Measurements from ENCODE around the gene CCDC187. TPM values are rescaled to one million over a fixed set of nuclear protein-coding genes. Genes with fewer than 3 reads are reported as not detected.

The CCDC187 gene
- total and polyA plus RNA-seq, 2 donors, result 0.23 to 0.24 TPM

- Histone ChIP-seq H3K27ac (ENCODE audit: low read depth in 1 of 2, low read length in 1 of 2) (no peak overlapping the region), H3K4me3 (ENCODE audit: low read length in 2 of 2) (no peak overlapping the region), H3K36me3 (ENCODE audit: control insufficient read depth in 2 of 2, insufficient read depth in 2 of 2, low read length in 1 of 2) (no peaks in the 10 kb centered on the region), H3K27me3 (ENCODE audit: control insufficient read depth in 2 of 2, insufficient read depth in 1 of 2, low read length in 1 of 2) (no peaks in the 10 kb centered on the region), H3K4me1 (ENCODE audit: control insufficient read depth in 2 of 2, insufficient read depth in 2 of 2, low read length in 2 of 2) (no peaks in the 10 kb centered on the region), H3K9me3 (ENCODE audit: control insufficient read depth in 2 of 2, insufficient read depth in 1 of 2, low read length in 1 of 2) (no peaks in the 10 kb centered on the region)
- DNase-seq (ENCODE audit: low read depth in 6 of 9, low spot score in 9 of 9), result no peak
- 23% methylated on average over 7 of the region's 7 CpGs for WGBS
These were observed 4.4 kb downstream of the CCDC187 start for GRCh38 chr9:136299541-136299940.

DNA sequence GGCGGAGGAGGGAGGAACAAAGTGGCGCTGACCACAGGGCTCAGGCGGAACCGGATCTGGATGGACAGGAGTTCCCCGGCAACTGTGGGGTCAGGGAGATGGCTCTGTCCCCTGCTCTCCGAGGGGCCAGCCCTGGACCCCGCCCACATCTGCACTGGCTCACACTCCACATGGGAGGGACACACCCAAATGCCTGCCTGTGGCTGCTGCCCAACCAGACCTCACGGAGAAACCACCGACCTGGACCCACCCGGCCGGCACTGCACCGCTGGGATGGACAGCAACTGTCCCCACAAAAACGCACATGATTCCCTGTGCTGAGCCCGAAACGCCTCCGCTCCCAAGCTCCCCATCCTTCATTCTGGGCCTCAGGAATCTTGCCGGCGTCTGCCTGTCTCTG, 4.8 kb downstream of the CCDC187 start:
- no peaks in the 10 kb centered on the region for H3K4me1 ChIP-seq (ENCODE audit: control insufficient read depth in 2 of 2, insufficient read depth in 2 of 2, low read length in 2 of 2)
- no peak overlapping the region for H3K27ac ChIP-seq (ENCODE audit: low read depth in 1 of 2, low read length in 1 of 2)
- H3K27me3 ChIP-seq (ENCODE audit: control insufficient read depth in 2 of 2, insufficient read depth in 1 of 2, low read length in 1 of 2), result no peaks in the 10 kb centered on the region
- no peak for DNase-seq (ENCODE audit: low read depth in 6 of 9, low spot score in 9 of 9)
- H3K36me3 ChIP-seq (ENCODE audit: control insufficient read depth in 2 of 2, insufficient read depth in 2 of 2, low read length in 1 of 2), result no peaks in the 10 kb centered on the region
- H3K9me3 ChIP-seq (ENCODE audit: control insufficient read depth in 2 of 2, insufficient read depth in 1 of 2, low read length in 1 of 2), result no peaks in the 10 kb centered on the region
- H3K4me3 ChIP-seq (ENCODE audit: low read length in 2 of 2), result no peak overlapping the region
- 89% methylated on average over 18 of the region's 18 CpGs for whole genome bisulfite sequencing

DNA sequence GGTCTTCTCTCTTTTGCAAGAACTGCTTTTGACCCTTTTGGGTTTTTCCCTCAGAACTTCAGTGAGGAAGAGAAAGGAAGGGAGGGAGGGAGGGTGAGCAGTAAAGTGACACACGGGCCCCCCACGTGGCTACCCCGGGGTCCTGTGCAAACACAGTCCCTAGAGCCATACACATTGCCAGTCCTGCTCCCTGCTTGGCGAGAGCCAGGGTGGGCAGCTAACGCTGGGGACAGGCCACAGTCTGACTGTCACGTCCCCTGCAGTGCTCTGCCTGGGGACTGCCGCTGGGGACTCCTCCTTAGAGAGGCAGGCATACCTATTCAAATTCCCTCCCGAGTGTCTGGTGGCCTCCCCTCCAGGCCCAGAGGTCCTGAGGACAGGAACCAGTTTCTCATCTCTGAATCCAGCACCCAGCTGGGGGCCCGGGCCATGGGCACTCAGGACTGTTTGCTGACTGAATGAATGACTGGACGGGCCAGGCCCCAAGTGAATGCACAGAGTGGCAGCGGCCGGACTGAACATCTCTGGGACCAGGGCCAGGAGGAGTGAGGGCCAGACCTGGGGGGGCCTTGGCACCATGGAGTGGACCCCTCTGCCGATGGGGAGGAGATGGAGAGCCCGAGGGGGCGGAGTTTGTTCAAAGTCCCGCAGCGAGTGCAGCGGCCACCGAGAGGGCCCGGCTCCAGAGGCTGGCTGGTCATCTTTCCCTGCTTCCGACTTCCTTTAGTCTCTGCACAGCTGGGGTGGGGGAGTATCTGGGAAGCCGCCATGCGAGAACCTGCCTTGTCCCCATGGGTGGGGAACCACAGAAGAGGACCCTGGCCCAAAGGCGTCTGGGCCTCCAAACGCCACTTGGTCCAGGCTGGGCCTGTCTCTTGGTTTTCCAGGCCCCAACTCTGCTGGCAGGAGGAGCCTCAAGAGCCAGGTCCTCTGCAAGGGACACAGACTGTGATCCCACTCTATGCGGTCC, 5.8 kb downstream of the CCDC187 start:
- WGBS, result 94% methylated on average over 26 of the region's 26 CpGs
- no peaks in the 10 kb centered on the region for H3K36me3 ChIP-seq (ENCODE audit: control insufficient read depth in 2 of 2, insufficient read depth in 2 of 2, low read length in 1 of 2)
- H3K4me1 ChIP-seq (ENCODE audit: control insufficient read depth in 2 of 2, insufficient read depth in 2 of 2, low read length in 2 of 2), result no peaks in the 10 kb centered on the region
- H3K4me3 ChIP-seq (ENCODE audit: low read length in 2 of 2), result no peak overlapping the region
- DNase-seq (ENCODE audit: low read depth in 6 of 9, low spot score in 9 of 9), result no peak
- H3K27me3 ChIP-seq (ENCODE audit: control insufficient read depth in 2 of 2, insufficient read depth in 1 of 2, low read length in 1 of 2), result no peaks in the 10 kb centered on the region
- no peaks in the 10 kb centered on the region for H3K9me3 ChIP-seq (ENCODE audit: control insufficient read depth in 2 of 2, insufficient read depth in 1 of 2, low read length in 1 of 2)
- H3K27ac ChIP-seq (ENCODE audit: low read depth in 1 of 2, low read length in 1 of 2), result no peak overlapping the region

- Histone ChIP-seq H3K9me3 (ENCODE audit: control insufficient read depth in 2 of 2, insufficient read depth in 1 of 2, low read length in 1 of 2) (no peaks in the 10 kb centered on the region), H3K4me1 (ENCODE audit: control insufficient read depth in 2 of 2, insufficient read depth in 2 of 2, low read length in 2 of 2) (no peaks in the 10 kb centered on the region), H3K4me3 (ENCODE audit: low read length in 2 of 2) (no peak overlapping the region), H3K36me3 (ENCODE audit: control insufficient read depth in 2 of 2, insufficient read depth in 2 of 2, low read length in 1 of 2) (no peaks in the 10 kb centered on the region), H3K27ac (ENCODE audit: low read depth in 1 of 2, low read length in 1 of 2) (no peak overlapping the region), H3K27me3 (ENCODE audit: control insufficient read depth in 2 of 2, insufficient read depth in 1 of 2, low read length in 1 of 2) (no peaks in the 10 kb centered on the region)
- no peak for DNase-seq (ENCODE audit: low read depth in 6 of 9, low spot score in 9 of 9)
- 85% methylated on average over 25 of the region's 25 CpGs for WGBS
These were observed 6.7 kb downstream of the CCDC187 start for GRCh38 chr9:136297016-136297691.

DNA sequence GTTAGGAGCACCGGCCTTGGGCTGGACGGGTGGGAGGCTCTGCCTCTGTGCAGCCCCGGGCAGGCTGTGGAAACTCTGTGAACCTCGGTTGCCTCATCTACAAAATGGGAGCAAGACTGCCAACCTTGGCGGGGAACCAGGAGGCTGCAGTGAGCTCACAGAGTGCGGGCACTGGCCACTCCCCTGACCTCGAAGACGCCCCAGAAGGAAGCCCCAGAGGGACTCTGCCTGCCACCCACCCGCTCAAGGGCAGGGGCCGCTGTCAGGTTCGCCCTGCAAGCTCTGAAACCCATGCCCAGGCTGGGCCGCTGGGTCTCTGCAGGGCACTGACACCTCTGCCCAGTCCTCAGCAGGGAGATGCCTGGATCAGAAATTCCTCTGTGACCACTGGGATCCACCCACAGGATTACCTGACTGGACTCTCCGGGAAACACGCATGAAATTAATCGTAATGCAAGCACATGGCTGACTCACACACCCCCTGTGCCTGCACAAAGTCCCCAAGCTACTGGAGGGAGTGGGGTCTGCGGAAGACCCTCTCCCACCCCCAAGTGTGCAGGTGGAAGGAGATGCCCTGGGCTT, 7.4 kb downstream of the CCDC187 start:
- H3K36me3 ChIP-seq (ENCODE audit: control insufficient read depth in 2 of 2, insufficient read depth in 2 of 2, low read length in 1 of 2), result no peaks in the 10 kb centered on the region
- DNase-seq (ENCODE audit: low read depth in 6 of 9, low spot score in 9 of 9), result no peak
- no peaks in the 10 kb centered on the region for H3K27me3 ChIP-seq (ENCODE audit: control insufficient read depth in 2 of 2, insufficient read depth in 1 of 2, low read length in 1 of 2)
- no peaks in the 10 kb centered on the region for H3K4me1 ChIP-seq (ENCODE audit: control insufficient read depth in 2 of 2, insufficient read depth in 2 of 2, low read length in 2 of 2)
- H3K27ac ChIP-seq (ENCODE audit: low read depth in 1 of 2, low read length in 1 of 2), result no peak overlapping the region
- WGBS, result 94% methylated on average over 16 of the region's 16 CpGs
- no peaks in the 10 kb centered on the region for H3K9me3 ChIP-seq (ENCODE audit: control insufficient read depth in 2 of 2, insufficient read depth in 1 of 2, low read length in 1 of 2)
- H3K4me3 ChIP-seq (ENCODE audit: low read length in 2 of 2), result no peak overlapping the region

- WGBS, result 85% methylated on average over 37 of the region's 37 CpGs
- H3K4me3 ChIP-seq (ENCODE audit: low read length in 2 of 2), result no peak overlapping the region
- no peak overlapping the region for H3K27ac ChIP-seq (ENCODE audit: low read depth in 1 of 2, low read length in 1 of 2)
- no peak for DNase-seq (ENCODE audit: low read depth in 6 of 9, low spot score in 9 of 9)
- no peaks in the 10 kb centered on the region for H3K4me1 ChIP-seq (ENCODE audit: control insufficient read depth in 2 of 2, insufficient read depth in 2 of 2, low read length in 2 of 2)
- no peaks in the 10 kb centered on the region for H3K9me3 ChIP-seq (ENCODE audit: control insufficient read depth in 2 of 2, insufficient read depth in 1 of 2, low read length in 1 of 2)
- H3K27me3 ChIP-seq (ENCODE audit: control insufficient read depth in 2 of 2, insufficient read depth in 1 of 2, low read length in 1 of 2), result no peaks in the 10 kb centered on the region
- H3K36me3 ChIP-seq (ENCODE audit: control insufficient read depth in 2 of 2, insufficient read depth in 2 of 2, low read length in 1 of 2), result no peaks in the 10 kb centered on the region
These were observed 8.1 kb downstream of the CCDC187 start for GRCh38 chr9:136295542-136296433.

DNA sequence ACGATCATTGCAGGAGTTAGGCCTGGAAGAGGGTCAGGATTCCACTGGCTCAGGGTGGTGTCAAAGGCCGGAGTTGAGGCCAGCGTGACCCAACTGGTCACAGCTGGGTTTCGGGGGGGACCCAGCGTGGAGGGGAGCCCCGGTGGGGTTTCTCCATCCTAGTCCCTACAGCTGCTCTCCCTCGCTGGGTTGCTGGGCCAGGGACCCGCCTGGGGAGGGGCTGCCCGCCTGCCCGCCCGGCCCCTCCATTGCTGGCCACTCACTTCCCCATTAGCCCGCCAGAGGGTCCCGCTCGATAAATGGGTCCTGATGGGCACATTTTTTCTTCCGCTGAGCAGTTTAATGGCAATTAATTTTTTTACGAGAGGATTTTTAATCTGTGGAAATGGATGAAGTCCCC, 8.8 kb downstream of the CCDC187 start:
- H3K9me3 ChIP-seq (ENCODE audit: control insufficient read depth in 2 of 2, insufficient read depth in 1 of 2, low read length in 1 of 2), result no peaks in the 10 kb centered on the region
- WGBS, result 94% methylated on average over 16 of the region's 16 CpGs
- no peaks in the 10 kb centered on the region for H3K36me3 ChIP-seq (ENCODE audit: control insufficient read depth in 2 of 2, insufficient read depth in 2 of 2, low read length in 1 of 2)
- H3K27ac ChIP-seq (ENCODE audit: low read depth in 1 of 2, low read length in 1 of 2), result no peak overlapping the region
- H3K27me3 ChIP-seq (ENCODE audit: control insufficient read depth in 2 of 2, insufficient read depth in 1 of 2, low read length in 1 of 2), result no peaks in the 10 kb centered on the region
- no peak overlapping the region for H3K4me3 ChIP-seq (ENCODE audit: low read length in 2 of 2)
- no peak for DNase-seq (ENCODE audit: low read depth in 6 of 9, low spot score in 9 of 9)
- no peaks in the 10 kb centered on the region for H3K4me1 ChIP-seq (ENCODE audit: control insufficient read depth in 2 of 2, insufficient read depth in 2 of 2, low read length in 2 of 2)

DNA sequence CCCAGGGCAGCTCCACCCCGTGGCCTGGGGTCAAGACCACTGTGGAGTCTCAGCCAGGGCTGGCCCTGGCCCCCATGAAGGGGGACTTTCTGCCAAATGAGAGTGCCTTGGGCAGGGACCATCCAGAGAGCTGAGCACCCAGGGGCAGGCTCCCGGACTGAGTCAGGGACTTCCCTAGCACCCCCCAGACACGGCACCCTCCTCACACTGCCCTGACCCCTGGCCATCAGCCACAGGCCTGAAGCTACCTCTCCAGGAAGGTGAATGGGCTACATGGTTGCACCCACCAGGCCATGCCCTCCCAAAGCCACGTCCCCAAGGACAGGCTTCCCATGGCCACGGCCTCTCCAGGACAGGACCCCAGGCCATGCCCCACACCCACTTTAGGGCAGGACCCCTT, 9.5 kb downstream of the CCDC187 start:
- H3K36me3 ChIP-seq (ENCODE audit: control insufficient read depth in 2 of 2, insufficient read depth in 2 of 2, low read length in 1 of 2), result no peaks in the 10 kb centered on the region
- no peak overlapping the region for H3K4me3 ChIP-seq (ENCODE audit: low read length in 2 of 2)
- DNase-seq (ENCODE audit: low read depth in 6 of 9, low spot score in 9 of 9), result no peak
- H3K27ac ChIP-seq (ENCODE audit: low read depth in 1 of 2, low read length in 1 of 2), result no peak overlapping the region
- no peaks in the 10 kb centered on the region for H3K4me1 ChIP-seq (ENCODE audit: control insufficient read depth in 2 of 2, insufficient read depth in 2 of 2, low read length in 2 of 2)
- H3K9me3 ChIP-seq (ENCODE audit: control insufficient read depth in 2 of 2, insufficient read depth in 1 of 2, low read length in 1 of 2), result no peaks in the 10 kb centered on the region
- H3K27me3 ChIP-seq (ENCODE audit: control insufficient read depth in 2 of 2, insufficient read depth in 1 of 2, low read length in 1 of 2), result no peaks in the 10 kb centered on the region
- WGBS, result 93% methylated on average over 5 of the region's 5 CpGs

All from thymus (tissue), 11 donors.